Hypothalamus (tissue), 51 donors: ENCODE results near the gene TEAD1.

Experiments used
- DNase-seq, 51 donors: peaks; one replicate each; lab custom pipeline; 2025; lab: John Stamatoyannopoulos, UW

TEAD1 gene

GRCh38 chr11:12664385-12664784, 9.8 kb upstream of the TEAD1 start:
- no peak for DNase-seq

- DNase-seq: no peak
These were observed 7.3 kb upstream of the TEAD1 start for GRCh38 chr11:12666915-12667314.

GRCh38 chr11:12667646-12668045, 6.6 kb upstream of the TEAD1 start:
- no peak for DNase-seq

GRCh38 chr11:12668166-12668565, 6.1 kb upstream of the TEAD1 start:
- no peak for DNase-seq

GRCh38 chr11:12669930-12670329, 4.3 kb upstream of the TEAD1 start:
- DNase-seq: no peak

- DNase-seq: no peak
These were observed 2.9 kb upstream of the TEAD1 start for GRCh38 chr11:12671370-12671769.

GRCh38 chr11:12673601-12673923, 659 bp upstream of the TEAD1 start:
- no peak for DNase-seq

- DNase-seq: peak in 7 of 51 donors; percentile 36 to 65 (median 55)
These were observed 332 bp downstream of the TEAD1 start for GRCh38 chr11:12674571-12674935.

GRCh38 chr11:12674936-12675696, 895 bp downstream of the TEAD1 start:
- DNase-seq: peak in 31 of 51 donors; percentile 5 to 61 (median 28)

GRCh38 chr11:12675951-12676711, 1.9 kb downstream of the TEAD1 start:
- DNase-seq: peak in 4 of 51 donors; percentile 16 to 68 (median 19)

GRCh38 chr11:12677131-12677530, 2.9 kb downstream of the TEAD1 start:
- no peak for DNase-seq

- no peak for DNase-seq
These were observed 3.9 kb downstream of the TEAD1 start for GRCh38 chr11:12678092-12678491.

GRCh38 chr11:12678991-12679390, 4.8 kb downstream of the TEAD1 start:
- DNase-seq: no peak

GRCh38 chr11:12679471-12679870, 5.2 kb downstream of the TEAD1 start:
- DNase-seq: no peak

GRCh38 chr11:12680246-12680939, 6.2 kb downstream of the TEAD1 start:
- DNase-seq: peak in 48 of 51 donors; percentile 11 to 91 (median 78)

- DNase-seq: no peak
These were observed 6.7 kb downstream of the TEAD1 start for GRCh38 chr11:12680940-12681258.

GRCh38 chr11:12681466-12681865, 7.2 kb downstream of the TEAD1 start:
- DNase-seq: no peak

- DNase-seq: no peak
These were observed 8.1 kb downstream of the TEAD1 start for GRCh38 chr11:12682288-12682687.

GRCh38 chr11:12682737-12683500, 8.7 kb downstream of the TEAD1 start:
- DNase-seq: no peak

- DNase-seq: no peak
These were observed 9.7 kb downstream of the TEAD1 start for GRCh38 chr11:12683874-12684273.

- DNase-seq: no peak
These were observed 10.1 kb downstream of the TEAD1 start for GRCh38 chr11:12684315-12684714.
